GM18951 (cell line): ENCODE results near the gene OR2T33.
"Not testable (repeated sequence)": the region's sequence is repeated elsewhere in the genome, so short reads cannot be mapped to it uniquely, and the experiment has no call there.

Experiments used
- POLR2A ChIP-seq: IDR thresholded peaks from 4 replicates; pipeline ENCODE4 v1.6.1; 2011; ENCODE audit warnings: mild to moderate bottlenecking; ENCODE audit not compliant: insufficient read length, insufficient read depth; ENCODE audit errors: extremely low read depth
- in situ Hi-C: fragments of 300-500 bp; cut with MboI; formaldehyde crosslinking; loops from one replicate; pipeline ENCODE4 v1.12.0; 2022; ENCODE audit warnings: low sequenced_read_pairs, mixed read lengths, inconsistent platforms; ENCODE audit not compliant: unreplicated experiment

OR2T33 gene

GRCh38 chr1:248277876-248278275, at the start of gene OR2T33:
OR2T33 (minus strand) TSS chr1:248277976; CDS start chr1:248273814, 4,162 bp downstream.
- TF ChIP-seq POLR2A: no peak

GRCh38 chr1:248324468-248324867, 46.7 kb upstream of the OR2T33 start, which contains the start of gene OR2M7:
OR2M7 (minus strand) TSS chr1:248324568; CDS start chr1:248324568, 0 bp downstream.
- no peak for TF ChIP-seq POLR2A
- in situ Hi-C loops: no loop called here

More at GRCh38 chr1:248277876-248278275, at the start of gene OR2T33:
- in situ Hi-C loops: no loop called here

- TF ChIP-seq POLR2A: no peak
- in situ Hi-C loops: no loop called here
Measured at GRCh38 chr1:248316796-248317195, 39.0 kb upstream of the OR2T33 start.

- in situ Hi-C loops: not testable (repeated sequence)
Measured at GRCh38 chr1:248306740-248307139, 29.0 kb upstream of the OR2T33 start.

- no peak for TF ChIP-seq POLR2A
- in situ Hi-C loops: no loop called here
Measured at GRCh38 chr1:248306103-248306502, 28.3 kb upstream of the OR2T33 start.

- in situ Hi-C loops: not testable (repeated sequence)
Measured at GRCh38 chr1:248305672-248306071, 27.9 kb upstream of the OR2T33 start.

GRCh38 chr1:248303324-248303723, 25.5 kb upstream of the OR2T33 start, which contains the start of gene OR2T12:
OR2T12 (minus strand) TSS chr1:248303424; CDS start chr1:248295578, 7,846 bp downstream.
- in situ Hi-C loops: no loop called here
- TF ChIP-seq POLR2A: no peak

- no peak for TF ChIP-seq POLR2A
- in situ Hi-C loops: no loop called here
Measured at GRCh38 chr1:248288391-248288790, 10.6 kb upstream of the OR2T33 start.

- in situ Hi-C loops: not testable (repeated sequence)
Measured at GRCh38 chr1:248273225-248273624, 4.6 kb downstream of the OR2T33 start.

GRCh38 chr1:248268178-248268577, 9.6 kb downstream of the OR2T33 start:
- no peak for TF ChIP-seq POLR2A
- in situ Hi-C loops: no loop called here

GRCh38 chr1:248259309-248259708, 18.5 kb downstream of the OR2T33 start:
- in situ Hi-C loops: not testable (repeated sequence)

- in situ Hi-C loops: no loop called here
- no peak for TF ChIP-seq POLR2A
Measured at GRCh38 chr1:248243204-248243603, 34.6 kb downstream of the OR2T33 start.

GRCh38 chr1:248239478-248239877, 38.3 kb downstream of the OR2T33 start:
- no peak for TF ChIP-seq POLR2A
- in situ Hi-C loops: no loop called here

GRCh38 chr1:248231117-248231516, 46.7 kb downstream of the OR2T33 start, which contains the start of gene OR2M4:
OR2M4 (plus strand) TSS chr1:248231417; CDS start chr1:248238929, 7,512 bp downstream.
- in situ Hi-C loops: no loop called here
- TF ChIP-seq POLR2A: no peak

- in situ Hi-C loops: no loop called here
Measured at GRCh38 chr1:248229360-248229908, 48.3 kb downstream of the OR2T33 start.

More at GRCh38 chr1:248229360-248229908, 48.3 kb downstream of the OR2T33 start:
- no peak for TF ChIP-seq POLR2A
